SKM-1 treated with dmso at 0.1 percent for 144 hours (cell line): ENCODE measurements around the gene UTP25.
"Not testable (repeated sequence)": the region's sequence is repeated elsewhere in the genome, so short reads cannot be mapped to it uniquely, and the experiment has no call there.

ENCODE experiments used
- DNase-seq: peaks from one replicate; lab custom pipeline; 2025; ENCODE audit not compliant: unreplicated experiment; lab: John Stamatoyannopoulos, UW

The UTP25 gene

GRCh38 chr1:209890641-209891330 is 63.0 kb downstream of the UTP25 start:
- no peak for DNase-seq

GRCh38 chr1:209893751-209894150 is 66.0 kb downstream of the UTP25 start:
- no peak for DNase-seq

GRCh38 chr1:209895709-209896108 is 67.9 kb downstream of the UTP25 start:
- no peak for DNase-seq

- no peak for DNase-seq
Observed at GRCh38 chr1:209896346-209896745, 68.6 kb downstream of the UTP25 start.

- DNase-seq, result not testable (repeated sequence)
Observed at GRCh38 chr1:209898271-209898670, 70.5 kb downstream of the UTP25 start.

GRCh38 chr1:209898851-209899250 is 71.1 kb downstream of the UTP25 start:
- not testable (repeated sequence) for DNase-seq

- DNase-seq, result peak; percentile 25
Observed at GRCh38 chr1:209899948-209900347, 72.2 kb downstream of the UTP25 start.

GRCh38 chr1:209900734-209901133 is 73.0 kb downstream of the UTP25 start:
- no peak for DNase-seq

- no peak for DNase-seq
Observed at GRCh38 chr1:209901211-209901610, 73.4 kb downstream of the UTP25 start.

- not testable (repeated sequence) for DNase-seq
Observed at GRCh38 chr1:209904774-209905173, 77.0 kb downstream of the UTP25 start.
